ENCODE data around the gene TANGO6.

Gene TANGO6

GRCh38 chr16:69083306-69083941 lies 240.1 kb downstream of the TANGO6 start:
- TF ChIP-seq CTCF (IDR thresholded peaks at IDR 0.05; ENCODE audit: low read depth, low read length) = no peak
- H3K4me3 ChIP-seq (replicated peaks in 1 of 2; ENCODE audit: low read depth in 2 of 2, low read length in 2 of 2) = no peak overlapping the region

GRCh38 chr16:69084289-69084688 lies 241.0 kb downstream of the TANGO6 start:
- peak; percentile 62 to 84 for DNase-seq (ENCODE audit: low read depth in 2 of 2)
- no peak overlapping the region for H3K4me3 ChIP-seq (replicated peaks in 1 of 2; ENCODE audit: low read depth in 2 of 2, low read length in 2 of 2)
- TF ChIP-seq CTCF (IDR thresholded peaks at IDR 0.05; ENCODE audit: low read depth, low read length) = no peak

More at GRCh38 chr16:69083306-69083941, 240.1 kb downstream of the TANGO6 start:
- DNase-seq (ENCODE audit: low read depth in 2 of 2) = no peak

DNA sequence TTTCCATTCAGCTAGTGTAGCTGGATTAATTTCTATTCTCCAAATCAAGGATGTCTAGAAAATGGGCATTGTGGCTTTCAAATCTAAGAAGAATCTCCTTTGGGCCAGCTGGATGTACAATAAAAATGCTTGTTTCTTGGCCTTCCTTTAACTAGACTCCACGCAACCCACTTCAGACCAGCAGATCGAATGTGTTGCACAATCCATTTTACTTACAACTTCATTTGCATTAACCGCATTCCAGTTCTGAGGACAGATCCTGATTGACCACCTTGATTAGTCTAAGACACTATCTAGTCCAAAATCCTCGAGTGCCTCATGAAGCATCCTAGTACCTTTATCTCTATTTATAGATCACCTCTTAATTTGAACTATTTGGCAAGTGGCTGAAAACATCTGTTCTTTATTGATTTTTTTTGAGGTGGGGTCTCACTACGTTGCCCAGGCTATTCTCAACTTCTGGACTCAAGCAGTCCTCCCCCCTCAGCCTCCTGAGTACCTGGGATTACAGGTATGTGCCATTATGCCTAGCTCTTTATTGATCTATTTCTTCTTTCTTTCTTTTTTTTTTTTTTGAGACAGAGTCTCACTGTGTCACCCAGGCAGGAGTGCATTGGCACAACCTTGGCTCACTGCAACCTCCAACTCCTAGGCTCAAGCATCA lies 241.8 kb downstream of the TANGO6 start:
- DNase-seq (ENCODE audit: low read depth in 2 of 2) = no peak
- no peak for TF ChIP-seq CTCF (IDR thresholded peaks at IDR 0.05; ENCODE audit: low read depth, low read length)
- H3K4me3 ChIP-seq (replicated peaks in 1 of 2; ENCODE audit: low read depth in 2 of 2, low read length in 2 of 2) = no peak overlapping the region

DNA sequence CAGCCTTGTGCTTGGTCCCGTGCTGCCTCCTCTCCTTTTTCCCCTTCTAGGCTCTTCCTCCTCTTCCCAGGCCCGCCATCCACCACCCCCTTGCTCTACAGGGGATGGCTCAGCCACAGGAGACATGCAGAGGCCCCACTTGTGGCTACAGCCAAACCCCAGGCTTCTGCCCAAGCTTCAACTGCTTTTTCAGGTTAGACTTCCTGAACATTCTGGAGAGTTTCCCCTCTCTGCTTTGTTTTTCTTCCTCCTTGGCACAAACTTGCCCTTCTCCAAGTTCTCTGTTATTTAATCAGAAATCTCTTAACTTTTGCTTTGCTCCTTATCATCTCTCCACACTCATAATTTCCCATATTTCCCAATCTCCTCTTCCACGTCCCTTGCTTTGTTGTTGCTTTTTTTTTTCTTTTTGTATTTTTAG lies 243.8 kb downstream of the TANGO6 start:
- H3K4me3 ChIP-seq (replicated peaks in 1 of 2; ENCODE audit: low read depth in 2 of 2, low read length in 2 of 2) = no peak overlapping the region
- no peak for DNase-seq (ENCODE audit: low read depth in 2 of 2)
- no peak for TF ChIP-seq CTCF (IDR thresholded peaks at IDR 0.05; ENCODE audit: low read depth, low read length)

- no peak for TF ChIP-seq CTCF (IDR thresholded peaks at IDR 0.05; ENCODE audit: low read depth, low read length)
- H3K4me3 ChIP-seq (replicated peaks in 1 of 2; ENCODE audit: low read depth in 2 of 2, low read length in 2 of 2) = no peak overlapping the region
- no peak for DNase-seq (ENCODE audit: low read depth in 2 of 2)
Observed at GRCh38 chr16:69088684-69089083, 245.4 kb downstream of the TANGO6 start.

DNA sequence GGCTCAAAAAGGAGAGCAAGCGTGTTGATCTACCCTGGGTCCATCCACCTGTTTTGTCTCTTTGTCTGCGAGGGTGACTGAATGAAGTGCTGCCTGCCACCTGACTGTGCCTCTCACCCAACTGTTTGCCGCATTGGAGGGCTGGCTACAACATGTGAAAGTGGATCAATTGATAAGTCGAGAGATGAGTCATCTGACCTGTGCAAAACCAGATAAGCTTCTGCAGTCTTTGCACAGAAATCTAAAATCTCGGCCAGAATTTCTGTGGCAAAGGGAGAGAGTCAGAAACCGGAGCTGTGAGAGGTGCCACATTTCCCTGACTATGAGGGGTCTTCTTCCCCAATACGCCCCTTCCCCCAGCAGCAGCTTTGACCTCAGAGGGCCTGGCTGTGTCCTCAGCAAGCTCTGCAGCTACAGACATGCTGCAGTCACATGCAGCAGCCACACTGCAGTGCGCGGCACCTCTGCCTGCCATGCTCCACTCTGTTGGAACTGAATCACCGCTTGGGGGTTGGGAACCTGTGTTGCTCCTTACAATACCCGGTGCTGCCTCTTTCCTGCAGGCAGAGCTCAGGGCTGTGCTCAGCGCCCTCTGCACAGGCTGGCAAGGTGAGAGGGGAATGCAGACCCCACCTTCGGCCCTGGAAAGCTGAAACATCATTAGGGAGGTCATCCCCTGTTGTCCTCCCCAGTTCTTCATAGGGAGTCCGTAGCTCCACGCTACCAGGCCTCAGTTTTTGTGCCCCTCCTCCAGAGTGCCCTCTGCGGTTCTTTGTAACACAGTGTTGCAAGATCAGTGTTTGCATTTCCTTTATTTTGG lies 246.0 kb downstream of the TANGO6 start:
- no peak for DNase-seq (ENCODE audit: low read depth in 2 of 2)
- no peak for TF ChIP-seq CTCF (IDR thresholded peaks at IDR 0.05; ENCODE audit: low read depth, low read length)
- H3K4me3 ChIP-seq (replicated peaks in 1 of 2; ENCODE audit: low read depth in 2 of 2, low read length in 2 of 2) = no peak overlapping the region

Data from cardiac fibroblast (primary cell).